HFFc6 (cell line): ENCODE measurements around the gene ABRACL. TPM values are rescaled to one million over a fixed set of nuclear protein-coding genes. Genes with fewer than 3 reads are reported as not detected.
"Not testable (repeated sequence)": the region's sequence is repeated elsewhere in the genome, so short reads cannot be mapped to it uniquely, and the experiment has no call there.

Experiments
- DNase-seq: peaks from one replicate; pipeline ENCODE4 v3.0.0-alpha.2; 2018
- H3K27ac Mint-ChIP-seq: 2 replicates; pipeline ENCODE4 v1.8.0; 2020; ENCODE audit warnings: mild to moderate bottlenecking, mixed read lengths
- H3K27me3 Mint-ChIP-seq: 2 replicates; pipeline ENCODE4 v1.8.0; 2021; ENCODE audit warnings: mild to moderate bottlenecking, moderate library complexity, mixed read lengths; ENCODE audit not compliant: insufficient read depth
- H3K36me3 Mint-ChIP-seq: 2 replicates; pipeline ENCODE4 v1.8.0; 2021; ENCODE audit warnings: low read depth, mixed read lengths
- H3K4me1 Mint-ChIP-seq: 2 replicates; pipeline ENCODE4 v1.8.0; 2020; ENCODE audit warnings: low read depth, mixed read lengths
- H3K4me3 Mint-ChIP-seq: 2 replicates; pipeline ENCODE4 v1.8.0; 2020; ENCODE audit warnings: mild to moderate bottlenecking, moderate library complexity, mixed read lengths
- H3K9me3 Mint-ChIP-seq: 2 replicates; pipeline ENCODE4 v1.8.0; 2020; ENCODE audit warnings: mild to moderate bottlenecking, mixed read lengths
- total RNA-seq, 6 experiments: library from RNA; stranded (reverse); fragmentation: NEBNext Ultra II Directional; extraction: Animal tissue kit (Norgen Biotek cat#: 25700); gene quantifications; 2 replicates in 1 of 6; 3 replicates in 5 of 6; pipeline ENCODE4 v1.2.3, GENCODE V29; 2021
- TF ChIP-seq, protein P1 (sequence below): fragments of 200-600 bp; sonication (generic); IDR thresholded peaks from 2 replicates; pipeline ENCODE4 v1.5.0; 2021; ENCODE audit warnings: antibody characterized with exemption, mild to moderate bottlenecking

The ABRACL gene
- total RNA-seq, 6 experiments from 2014 or later, result 18.3 to 25.5 (median 22.4) TPM

DNA sequence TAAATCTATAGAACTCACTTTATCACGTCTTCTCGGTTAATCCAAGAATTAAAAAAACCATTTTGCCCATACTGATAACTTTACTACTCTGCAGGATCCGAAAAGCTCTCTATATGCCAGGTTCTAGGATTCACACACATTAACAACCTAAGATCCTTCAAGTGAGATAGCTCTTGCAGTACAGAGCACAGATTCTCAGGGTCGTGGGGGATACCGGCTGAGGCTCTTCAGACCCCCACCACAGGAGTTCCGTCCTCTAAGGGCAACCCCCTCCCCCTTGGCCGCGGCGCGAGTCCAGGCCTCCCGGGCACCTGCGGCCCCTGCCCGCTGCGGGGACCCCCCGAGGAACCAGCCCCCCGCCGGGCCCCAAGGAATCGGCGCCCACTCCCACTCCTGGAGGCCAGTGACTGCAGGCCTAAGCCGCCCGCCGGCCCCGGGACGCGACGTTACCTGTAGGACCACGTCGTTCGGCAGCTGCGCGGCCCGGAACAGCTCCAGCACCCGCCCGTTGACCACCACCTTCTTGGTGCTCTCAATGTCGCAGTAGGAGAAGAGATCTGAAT, 41.4 kb upstream of the ABRACL start:
- Mint-ChIP-seq H3K36me3 (no peaks in the 10 kb centered on the region), H3K4me1 (0 out of 2 replicates have a peak, but pooled peaks cover 5% of the 10 kb centered on the region), H3K27ac (peak overlapping the region; percentile 60), H3K9me3 (no peaks in the 10 kb centered on the region), H3K27me3 (peaks cover 2% of the 10 kb centered on the region; the same call in 1 of the 2 replicates), H3K4me3 (peak overlapping the region; percentile 84)
- TF ChIP-seq, protein P1, sequence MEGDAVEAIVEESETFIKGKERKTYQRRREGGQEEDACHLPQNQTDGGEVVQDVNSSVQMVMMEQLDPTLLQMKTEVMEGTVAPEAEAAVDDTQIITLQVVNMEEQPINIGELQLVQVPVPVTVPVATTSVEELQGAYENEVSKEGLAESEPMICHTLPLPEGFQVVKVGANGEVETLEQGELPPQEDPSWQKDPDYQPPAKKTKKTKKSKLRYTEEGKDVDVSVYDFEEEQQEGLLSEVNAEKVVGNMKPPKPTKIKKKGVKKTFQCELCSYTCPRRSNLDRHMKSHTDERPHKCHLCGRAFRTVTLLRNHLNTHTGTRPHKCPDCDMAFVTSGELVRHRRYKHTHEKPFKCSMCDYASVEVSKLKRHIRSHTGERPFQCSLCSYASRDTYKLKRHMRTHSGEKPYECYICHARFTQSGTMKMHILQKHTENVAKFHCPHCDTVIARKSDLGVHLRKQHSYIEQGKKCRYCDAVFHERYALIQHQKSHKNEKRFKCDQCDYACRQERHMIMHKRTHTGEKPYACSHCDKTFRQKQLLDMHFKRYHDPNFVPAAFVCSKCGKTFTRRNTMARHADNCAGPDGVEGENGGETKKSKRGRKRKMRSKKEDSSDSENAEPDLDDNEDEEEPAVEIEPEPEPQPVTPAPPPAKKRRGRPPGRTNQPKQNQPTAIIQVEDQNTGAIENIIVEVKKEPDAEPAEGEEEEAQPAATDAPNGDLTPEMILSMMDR, result no peak
- DNase-seq, result no peak

DNA sequence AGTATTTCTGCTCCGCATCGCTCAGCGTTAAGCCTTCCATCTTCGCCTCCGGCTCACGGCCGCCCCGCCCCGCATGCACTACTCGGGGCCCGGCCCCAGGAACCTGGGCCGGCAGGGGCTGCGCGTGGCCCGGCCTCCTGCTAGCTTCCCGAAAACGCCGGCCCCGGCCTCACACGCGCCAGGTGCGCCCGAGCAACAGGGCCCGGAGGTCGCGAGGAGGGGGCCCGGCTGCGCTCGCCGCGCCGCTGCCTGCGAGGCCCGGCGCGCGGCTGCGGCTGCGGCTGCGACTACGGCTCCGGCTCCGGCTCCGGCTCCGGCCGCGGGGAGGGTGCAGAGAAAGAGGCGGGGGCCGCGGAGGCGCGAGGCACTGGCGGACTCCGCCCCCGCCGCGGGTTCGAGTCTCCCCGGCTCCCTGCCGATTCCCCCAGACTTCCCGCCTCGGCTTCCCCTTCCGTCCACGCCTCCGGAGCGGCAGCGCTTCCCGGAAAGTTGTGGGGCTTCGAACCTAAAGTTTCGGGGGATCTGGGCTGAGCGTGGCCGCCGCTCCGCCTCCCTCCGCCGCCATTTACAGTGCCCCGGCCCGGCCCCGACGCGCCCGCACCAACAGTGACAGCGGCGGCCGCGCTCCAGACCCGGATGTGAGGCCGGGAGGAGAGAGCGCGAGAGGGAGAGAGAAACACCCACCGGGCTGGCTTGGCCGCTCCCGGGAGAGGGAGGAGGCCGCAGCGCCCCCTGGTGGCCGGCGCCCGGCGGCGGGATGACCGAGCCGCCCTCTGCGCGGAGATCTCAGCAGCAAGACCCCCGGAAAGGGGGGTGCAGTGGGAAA, 40.7 kb upstream of the ABRACL start, which contains the start of gene REPS1:
Gene REPS1 (minus strand): TSS at position 611 of the 826 bp plus-strand sequence. CDS start 571 bp downstream, at position 40.
- TF ChIP-seq, protein P1, result peak; percentile 100
- Mint-ChIP-seq H3K27me3 (peaks cover 2% of the 10 kb centered on the region; the same call in 1 of the 2 replicates), H3K4me1 (0 out of 2 replicates have a peak, but pooled peaks cover 5% of the 10 kb centered on the region), H3K27ac (peak within 1 kb of the TSS; percentile 81), H3K4me3 (peak within 1 kb of the TSS; percentile 88), H3K36me3 (no peaks in the 10 kb centered on the region), H3K9me3 (no peaks in the 10 kb centered on the region)
- peak; percentile 83 for DNase-seq

DNA sequence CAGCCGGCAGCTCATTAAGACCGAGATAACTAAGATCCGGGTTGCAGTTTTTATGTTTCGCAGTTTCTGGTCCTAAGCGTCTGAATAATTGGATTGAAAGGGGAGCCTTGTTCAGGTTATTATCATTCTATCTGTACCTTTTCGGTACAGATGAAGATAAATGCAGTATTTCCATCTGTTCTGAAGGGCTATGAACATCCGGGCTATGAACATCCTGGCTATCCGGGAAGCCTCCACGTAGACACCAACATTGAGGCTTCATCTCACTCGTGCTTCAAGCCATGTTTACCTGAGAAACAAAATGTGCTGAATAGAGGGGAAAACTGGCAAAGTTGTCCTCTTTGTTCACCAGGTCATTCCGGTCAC, 40.1 kb upstream of the ABRACL start:
- TF ChIP-seq, protein P1, result peak; percentile 71
- H3K9me3 Mint-ChIP-seq, result no peaks in the 10 kb centered on the region
- peak overlapping the region; percentile 88 for H3K4me3 Mint-ChIP-seq

DNA sequence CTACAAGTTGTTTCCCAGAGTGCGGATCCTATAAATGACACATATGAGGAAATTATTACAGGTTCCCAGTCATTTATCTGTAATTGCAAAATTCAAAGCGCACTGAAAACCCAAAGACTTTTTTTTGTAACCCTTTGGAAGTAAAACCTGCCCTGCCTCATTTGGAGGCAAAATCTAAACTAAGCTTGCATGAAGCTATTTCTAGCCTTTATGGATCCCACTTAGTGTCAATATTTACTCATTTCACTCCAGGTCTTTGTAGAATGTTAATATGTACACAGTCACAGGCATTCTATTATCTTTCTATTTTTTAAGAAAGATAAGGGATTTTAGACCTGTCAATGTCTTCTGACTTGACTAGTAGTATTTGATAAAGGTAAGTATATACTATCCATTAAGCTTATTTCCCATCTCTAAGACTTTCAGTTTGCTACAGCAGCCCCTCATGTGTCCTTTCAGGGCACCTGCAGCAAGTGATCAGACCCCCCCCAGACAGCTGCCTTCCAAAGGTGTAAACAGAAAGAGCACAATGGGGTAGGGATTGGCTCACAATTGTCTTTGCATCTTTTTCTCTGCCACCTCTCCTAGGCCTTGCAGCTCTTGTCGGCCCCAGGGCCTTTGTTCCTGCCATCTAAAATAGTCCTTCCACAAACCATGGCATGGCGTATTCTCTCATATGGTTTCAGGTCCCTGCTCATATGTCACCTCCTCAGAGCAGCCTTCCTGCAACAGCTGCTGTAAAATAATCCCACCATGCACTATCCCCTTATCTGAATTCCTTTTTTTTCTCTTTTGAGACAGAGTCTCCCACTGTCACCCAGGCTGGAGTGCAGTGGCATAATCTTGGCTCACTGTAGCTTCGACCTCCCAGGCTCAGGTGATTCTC, 39.2 kb upstream of the ABRACL start:
- Mint-ChIP-seq H3K4me1 (0 out of 2 replicates have a peak, but pooled peaks cover 5% of the 10 kb centered on the region), H3K27me3 (peaks cover 4% of the 10 kb centered on the region; the same call in 1 of the 2 replicates), H3K4me3 (no peak overlapping the region; the same call in 1 of the 2 replicates), H3K36me3 (no peaks in the 10 kb centered on the region), H3K9me3 (no peaks in the 10 kb centered on the region), H3K27ac (no peak overlapping the region)
- TF ChIP-seq, protein P1, result no peak
- no peak for DNase-seq

More for the DNA sequence above, 40.1 kb upstream of the ABRACL start:
- H3K27ac Mint-ChIP-seq, result peak overlapping the region; percentile 81; the same call in 1 of the 2 replicates
- H3K4me1 Mint-ChIP-seq, result 0 out of 2 replicates have a peak, but pooled peaks cover 5% of the 10 kb centered on the region
- no peak for DNase-seq
- peaks cover 4% of the 10 kb centered on the region; the same call in 1 of the 2 replicates for H3K27me3 Mint-ChIP-seq
- no peaks in the 10 kb centered on the region for H3K36me3 Mint-ChIP-seq

DNA sequence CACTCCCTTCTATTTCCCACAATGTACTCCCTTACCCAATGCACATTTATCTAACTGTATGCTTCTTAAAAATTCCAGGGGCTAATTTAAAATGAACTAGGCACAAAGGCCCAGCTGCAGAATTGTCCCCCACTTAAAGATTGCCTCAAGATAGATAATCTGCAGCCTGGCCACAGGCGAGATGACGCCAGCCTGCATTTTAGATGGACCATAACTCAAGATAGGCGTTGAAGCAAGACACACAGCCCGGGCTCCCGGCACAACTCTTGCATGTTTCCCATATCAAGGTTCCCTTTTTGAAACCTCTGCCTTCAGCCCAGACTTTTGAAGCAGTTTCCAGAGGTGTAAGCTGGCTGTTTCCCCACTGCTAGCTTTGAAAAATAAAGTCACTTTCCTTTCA, 37.3 kb upstream of the ABRACL start:
- 0 out of 2 replicates have a peak, but pooled peaks cover 5% of the 10 kb centered on the region for H3K4me1 Mint-ChIP-seq

DNA sequence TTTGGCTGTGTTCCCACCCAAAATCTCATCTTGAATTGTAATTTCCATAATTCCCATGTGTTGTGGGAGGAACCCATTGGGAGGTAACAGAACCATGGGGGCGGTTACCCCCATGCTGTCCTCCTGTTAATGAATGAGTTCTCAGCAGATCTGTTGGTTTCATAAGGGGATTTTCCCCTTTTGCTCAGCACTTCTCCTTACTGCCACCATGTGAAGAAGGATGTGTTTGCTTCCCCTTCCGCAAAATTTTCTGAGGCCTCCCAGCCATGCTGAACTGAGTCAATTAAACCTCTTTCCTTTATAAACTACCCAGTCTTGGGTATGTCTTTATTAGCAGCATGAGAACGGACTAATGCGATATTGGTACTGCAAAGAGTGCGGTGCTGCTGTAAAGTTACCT, 35.6 kb upstream of the ABRACL start:
- H3K36me3 Mint-ChIP-seq, DNase-seq, H3K4me3 Mint-ChIP-seq, H3K9me3 Mint-ChIP-seq, H3K27ac Mint-ChIP-seq, H3K4me1 Mint-ChIP-seq: not testable (repeated sequence)
- peaks cover 12% of the 10 kb centered on the region for H3K27me3 Mint-ChIP-seq

More for the DNA sequence above, 37.3 kb upstream of the ABRACL start:
- no peak for DNase-seq
- no peak overlapping the region for H3K4me3 Mint-ChIP-seq
- peaks cover 12% of the 10 kb centered on the region for H3K27me3 Mint-ChIP-seq
- TF ChIP-seq, protein P1, result no peak
- no peaks in the 10 kb centered on the region for H3K36me3 Mint-ChIP-seq
- H3K9me3 Mint-ChIP-seq, result no peaks in the 10 kb centered on the region
- no peak overlapping the region for H3K27ac Mint-ChIP-seq

DNA sequence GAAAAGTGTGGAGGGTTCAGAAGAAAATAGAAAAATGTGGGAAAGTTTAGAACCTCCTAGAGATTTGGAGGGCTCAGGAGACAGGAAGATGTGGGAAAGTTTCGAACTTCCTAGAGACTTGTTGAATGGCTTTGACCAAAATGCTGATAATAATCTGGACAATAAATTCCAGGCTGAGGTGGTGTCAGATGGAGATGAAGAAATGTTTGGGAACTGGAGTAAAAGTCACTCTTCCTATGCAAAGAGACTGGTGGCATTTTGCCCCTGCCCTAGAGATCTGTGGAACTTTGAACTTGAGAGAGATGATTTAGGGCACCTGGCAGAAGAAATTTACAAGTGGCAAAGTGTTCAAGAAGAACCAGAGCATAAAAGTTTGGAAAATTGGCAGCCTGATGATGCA, 35.1 kb upstream of the ABRACL start:
- not testable (repeated sequence) for H3K27ac Mint-ChIP-seq, DNase-seq, H3K36me3 Mint-ChIP-seq, H3K4me1 Mint-ChIP-seq, H3K4me3 Mint-ChIP-seq, H3K9me3 Mint-ChIP-seq
- H3K27me3 Mint-ChIP-seq, result peaks cover 12% of the 10 kb centered on the region
